ENCODE results near the gene TTLL6. TPM values are rescaled to one million over a fixed set of nuclear protein-coding genes. Genes with fewer than 3 reads are reported as not detected.
A peak's percentile ranks its signal among the peaks of the same experiment; 100 is the strongest.

The TTLL6 gene
- total RNA-seq, 1 donor from 2014 or later: not detected

DNA sequence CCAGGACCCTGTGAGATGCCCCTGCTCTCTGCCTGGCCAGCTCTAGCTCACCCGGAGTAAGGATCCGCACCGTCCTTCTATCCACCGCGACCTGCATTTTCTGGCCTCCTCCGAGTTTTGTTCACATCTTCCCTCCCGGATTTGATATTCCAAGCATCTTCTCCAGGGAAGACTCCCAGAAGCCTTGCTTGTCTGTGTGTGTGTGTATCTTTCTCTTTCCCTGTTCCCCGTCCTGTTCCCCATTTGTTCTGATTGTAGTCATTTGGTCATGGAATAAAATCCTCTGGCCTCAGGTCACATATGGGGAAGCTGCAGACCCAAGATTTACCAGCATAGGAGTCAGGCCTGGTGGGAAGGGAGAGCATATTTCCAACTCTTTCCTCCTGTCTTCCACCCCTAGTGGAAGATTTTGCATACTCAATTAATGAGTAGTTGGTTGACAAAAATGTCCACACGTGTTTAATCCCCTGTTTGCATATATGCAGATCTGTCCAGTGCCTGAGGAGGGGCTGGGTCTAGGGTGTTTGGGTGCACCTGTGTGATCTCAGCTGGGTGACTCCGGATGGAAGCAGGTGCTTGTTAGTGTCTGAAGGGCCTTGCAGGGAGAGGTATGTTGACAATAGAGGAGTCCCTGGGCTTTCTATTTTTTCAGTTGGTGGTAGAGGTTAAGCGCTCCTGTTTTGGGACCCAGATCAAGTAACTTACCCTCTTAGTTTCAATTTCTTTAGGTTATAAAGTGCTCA, 96.6 kb downstream of the TTLL6 start:
- Mint-ChIP-seq H3K4me1 (ENCODE audit: low read depth, unreplicated experiment) (no peaks in the 10 kb centered on the region), H3K4me3 (ENCODE audit: unreplicated experiment) (no peak overlapping the region), H3K27ac (ENCODE audit: unreplicated experiment) (peak overlapping the region; percentile 5), H3K36me3 (ENCODE audit: low read depth, unreplicated experiment) (peaks cover 2% of the 10 kb centered on the region), H3K27me3 (ENCODE audit: low read depth, unreplicated experiment) (peaks cover 96% of the 10 kb centered on the region), H3K9me3 (ENCODE audit: unreplicated experiment) (peaks cover 2% of the 10 kb centered on the region)
- Histone ChIP-seq H3K79me2 (ENCODE audit: insufficient read depth, low read length) (no peaks in the 10 kb centered on the region), H3K4me1 (ENCODE audit: insufficient read depth, low read length) (peaks cover 2% of the 10 kb centered on the region), H3K4me2 (ENCODE audit: low read length) (no peak overlapping the region), H3K27ac (ENCODE audit: low read depth, low read length) (no peak overlapping the region), H3K4me3 (ENCODE audit: insufficient read depth, low read depth, low read length) (no peak overlapping the region), H3K36me3 (ENCODE audit: insufficient read depth, low read length) (no peaks in the 10 kb centered on the region), H3K9ac (ENCODE audit: low read length) (no peak overlapping the region), H2AFZ (ENCODE audit: low read depth, low read length) (no peak overlapping the region), H4K20me1 (ENCODE audit: insufficient read depth, low read length) (peaks cover 9% of the 10 kb centered on the region), H3K27me3 (ENCODE audit: insufficient read depth, low read length) (peaks cover 98% of the 10 kb centered on the region), H3K9me3 (ENCODE audit: insufficient read depth, low read depth, low read length) (peaks cover 10% of the 10 kb centered on the region)
- FAIRE-seq (no peak), DNase-seq (ENCODE audit: low read depth) (no peak)
- TF ChIP-seq EZH2 (IDR thresholded peaks at IDR 0.05; ENCODE audit: insufficient read depth, low read length): peak; percentile 38
- TF ChIP-seq CTCF (IDR thresholded peaks at IDR 0.05; ENCODE audit: insufficient read depth, low read depth, low read length): no peak

DNA sequence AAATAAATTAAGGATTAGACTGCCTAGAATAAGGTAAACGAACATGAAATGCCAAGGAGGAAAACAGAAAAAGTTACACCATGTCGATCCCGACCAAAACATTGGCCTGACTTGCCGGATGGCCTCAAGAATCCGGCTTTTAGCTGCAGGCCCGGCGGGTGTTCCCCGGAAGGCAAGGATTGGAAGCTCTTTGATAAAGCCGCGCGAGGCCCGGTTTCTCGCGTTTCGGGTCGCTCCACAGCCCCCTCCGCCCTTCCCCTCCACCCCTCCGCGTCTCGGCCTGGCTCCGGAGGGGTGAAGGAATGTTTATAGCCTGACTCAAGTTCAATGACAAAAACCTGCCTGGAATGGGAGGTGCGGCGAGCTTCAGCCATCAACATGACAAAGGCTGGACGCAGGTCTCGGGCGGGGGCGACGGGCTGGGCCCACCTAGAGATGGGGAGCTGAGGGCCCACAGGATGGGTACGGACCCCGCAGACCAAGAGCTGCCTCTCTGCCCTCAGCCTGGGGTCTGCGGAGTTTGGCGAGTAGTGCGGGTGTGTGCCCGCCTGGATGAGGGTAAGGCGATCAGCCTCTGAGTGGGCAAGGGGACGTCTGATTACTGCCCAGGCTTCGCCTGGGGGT, 97.3 kb downstream of the TTLL6 start:
- H4K20me1 ChIP-seq (ENCODE audit: insufficient read depth, low read length): peaks cover 9% of the 10 kb centered on the region
- peaks cover 10% of the 10 kb centered on the region for H3K9me3 ChIP-seq (ENCODE audit: insufficient read depth, low read depth, low read length)
- H3K4me3 ChIP-seq (ENCODE audit: insufficient read depth, low read depth, low read length): no peak overlapping the region
- no peak overlapping the region for H3K4me2 ChIP-seq (ENCODE audit: low read length)
- TF ChIP-seq EZH2 (IDR thresholded peaks at IDR 0.05; ENCODE audit: insufficient read depth, low read length) (no peak), CTCF (IDR thresholded peaks at IDR 0.05; ENCODE audit: insufficient read depth, low read depth, low read length) (no peak)
- H3K9ac ChIP-seq (ENCODE audit: low read length): no peak overlapping the region
- H2AFZ ChIP-seq (ENCODE audit: low read depth, low read length): no peak overlapping the region
- peaks cover 96% of the 10 kb centered on the region for H3K27me3 ChIP-seq (ENCODE audit: insufficient read depth, low read length)
- peaks cover 94% of the 10 kb centered on the region for H3K27me3 Mint-ChIP-seq (ENCODE audit: low read depth, unreplicated experiment)
- no peaks in the 10 kb centered on the region for H3K4me1 Mint-ChIP-seq (ENCODE audit: low read depth, unreplicated experiment)
- no peak for DNase-seq (ENCODE audit: low read depth)
- H3K79me2 ChIP-seq (ENCODE audit: insufficient read depth, low read length): no peaks in the 10 kb centered on the region
- H3K9me3 Mint-ChIP-seq (ENCODE audit: unreplicated experiment): peaks cover 2% of the 10 kb centered on the region
- H3K36me3 ChIP-seq (ENCODE audit: insufficient read depth, low read length): no peaks in the 10 kb centered on the region
- no peak overlapping the region for H3K27ac ChIP-seq (ENCODE audit: low read depth, low read length)
- no peak for FAIRE-seq
- no peak overlapping the region for H3K27ac Mint-ChIP-seq (ENCODE audit: unreplicated experiment)
- H3K4me3 Mint-ChIP-seq (ENCODE audit: unreplicated experiment): no peak overlapping the region
- peaks cover 2% of the 10 kb centered on the region for H3K36me3 Mint-ChIP-seq (ENCODE audit: low read depth, unreplicated experiment)
- H3K4me1 ChIP-seq (ENCODE audit: insufficient read depth, low read length): peaks cover 2% of the 10 kb centered on the region

All from astrocyte (in vitro differentiated cells and primary cell).